ENCODE data around the gene SLC22A15.

DNA sequence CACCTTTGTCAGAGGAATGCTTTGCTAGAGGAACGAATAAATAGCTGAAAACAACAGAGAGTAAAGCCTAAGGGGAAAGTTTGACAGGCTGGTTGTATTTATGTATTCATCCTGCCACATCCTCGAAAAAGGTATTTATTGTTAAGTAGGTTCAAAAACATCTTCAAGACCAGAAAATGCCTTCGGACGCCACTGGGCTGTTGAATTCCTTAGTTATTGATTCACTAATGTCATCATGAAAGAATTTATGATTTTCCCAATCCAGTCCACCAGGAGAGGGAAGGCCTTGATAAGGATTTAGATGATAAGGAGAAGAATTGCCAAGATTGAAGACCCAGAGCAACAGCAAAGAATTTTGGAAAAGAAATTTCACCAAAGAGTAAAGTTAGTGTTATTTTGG is 99.7 kb downstream of the SLC22A15 start:
- TF ChIP-seq POLR2AphosphoS5 (IDR thresholded peaks at IDR 0.05; ENCODE audit: low read depth, low read length): no peak
- TF ChIP-seq TAF1 (IDR thresholded peaks at IDR 0.05; ENCODE audit: borderline replicate concordance, insufficient read depth, low read length): no peak

All from PFSK-1 (cell line).